ENCODE results near the gene NOP14.

The NOP14 gene

GRCh38 chr4:2939383-2940243 is 23.6 kb downstream of the NOP14 start:
- peak overlapping the region; percentile 72; the same call in 1 of the 2 replicates for H3K27ac ChIP-seq
- TF ChIP-seq ZFX (IDR thresholded peaks at IDR 0.05; ENCODE audit: borderline replicate concordance), result no peak
- no peak for TF ChIP-seq CTCF (IDR thresholded peaks at IDR 0.05)

DNA sequence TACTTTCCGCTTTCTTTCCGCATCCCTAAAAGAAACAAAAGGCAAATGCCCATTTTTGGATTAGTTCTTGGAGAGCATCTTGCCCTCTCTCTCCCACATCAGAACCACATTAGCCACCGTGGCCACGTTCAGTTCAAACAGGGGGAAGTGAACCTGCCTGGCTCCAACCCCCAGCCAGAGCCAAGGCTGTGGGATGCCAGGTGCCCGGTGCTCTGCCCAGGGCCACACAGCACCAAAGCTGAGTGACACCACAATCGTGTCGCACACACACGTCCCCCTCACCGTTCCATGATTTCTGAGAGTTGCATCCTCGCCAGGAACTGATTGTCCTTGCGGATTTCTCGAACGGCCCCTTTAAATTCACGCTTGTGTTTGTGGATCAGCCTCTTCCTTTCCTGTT is 24.3 kb downstream of the NOP14 start:
- TF ChIP-seq ZFX (IDR thresholded peaks at IDR 0.05; ENCODE audit: borderline replicate concordance) (no peak), CTCF (IDR thresholded peaks at IDR 0.05) (no peak)
- H3K27ac ChIP-seq, result peak overlapping the region; percentile 72; the same call in 1 of the 2 replicates

DNA sequence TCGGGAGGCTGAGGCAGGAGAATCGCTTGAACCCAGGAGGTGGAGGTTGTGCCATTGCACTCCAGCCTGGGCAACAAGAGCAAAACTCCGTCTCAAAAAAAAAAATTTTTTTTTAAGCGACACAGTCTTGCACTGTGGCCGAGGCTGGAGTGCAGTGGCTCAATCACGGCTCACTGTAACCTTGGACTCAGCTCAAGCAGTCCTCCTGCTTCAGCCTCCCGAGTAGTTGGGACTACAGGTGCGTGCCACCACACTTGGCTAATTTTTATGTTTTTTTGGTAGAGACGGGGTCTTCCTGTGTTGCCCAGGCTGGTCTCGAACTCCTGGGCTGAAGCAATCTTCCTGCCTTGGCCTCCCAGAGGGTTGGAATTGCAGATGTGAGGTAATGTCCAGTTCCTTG is 24.8 kb downstream of the NOP14 start:
- H3K27ac ChIP-seq, result peak overlapping the region; percentile 72

- TF ChIP-seq CTCF (IDR thresholded peaks at IDR 0.05) (no peak), ZFX (IDR thresholded peaks at IDR 0.05; ENCODE audit: borderline replicate concordance) (no peak)
- H3K27ac ChIP-seq, result peak overlapping the region; percentile 72
Measured at GRCh38 chr4:2937986-2938385, 25.2 kb downstream of the NOP14 start.

DNA sequence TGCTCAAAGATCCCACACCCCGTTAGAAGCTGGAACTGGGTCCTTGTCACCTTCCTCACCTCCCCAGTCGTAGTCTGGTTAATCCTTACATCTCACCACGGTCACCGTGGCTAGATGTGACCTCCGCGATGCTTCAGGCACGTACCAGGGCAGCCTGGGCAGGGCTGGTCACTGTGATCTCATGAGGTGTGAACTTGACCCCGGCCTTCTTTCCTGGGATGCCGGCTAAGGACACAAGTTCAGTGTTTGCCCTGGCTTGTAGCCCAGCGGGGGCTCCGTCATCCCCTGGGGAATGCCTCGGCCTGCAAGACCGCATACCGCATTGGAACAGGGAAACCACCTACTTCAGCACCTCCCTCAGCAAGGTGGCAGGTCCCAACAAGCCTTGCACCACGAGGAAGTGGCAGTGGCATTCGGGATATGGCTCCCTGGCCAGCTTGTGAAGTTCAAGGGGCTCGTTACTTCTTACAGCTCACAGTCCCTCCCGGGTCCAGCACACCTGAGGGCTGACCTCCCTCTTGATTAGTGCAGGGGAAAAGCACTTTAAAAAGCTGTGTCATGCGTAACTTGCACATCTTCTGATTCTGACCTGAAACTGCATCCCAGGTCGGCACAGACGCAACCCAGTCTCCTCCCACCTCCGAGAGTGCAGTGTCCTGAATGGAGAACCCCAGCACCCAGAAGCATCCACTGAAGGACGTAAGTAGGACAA is 25.9 kb downstream of the NOP14 start:
- peak overlapping the region; percentile 72 for H3K27ac ChIP-seq
- TF ChIP-seq ZFX (IDR thresholded peaks at IDR 0.05; ENCODE audit: borderline replicate concordance) (no peak), CTCF (IDR thresholded peaks at IDR 0.05) (no peak)

DNA sequence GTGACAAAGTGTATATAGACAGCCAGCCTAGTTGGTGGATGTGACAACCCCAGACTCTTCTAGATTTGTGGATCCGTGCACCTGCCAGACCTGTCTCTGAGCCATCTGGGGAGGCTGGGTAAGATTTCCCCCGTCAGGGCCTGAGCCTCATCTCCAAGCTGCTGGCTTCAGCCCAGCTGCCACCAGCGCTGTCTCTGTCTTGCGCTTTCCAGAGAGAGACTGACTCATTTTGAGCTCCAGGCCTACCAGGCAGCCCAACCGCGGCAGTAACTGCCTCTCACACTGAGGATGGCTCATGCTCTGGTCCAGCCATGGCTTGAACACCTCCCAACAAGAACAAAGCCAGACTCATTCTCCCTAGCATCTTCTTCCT is 26.4 kb downstream of the NOP14 start:
- H3K27ac ChIP-seq, result peak overlapping the region; percentile 72
- TF ChIP-seq ZFX (IDR thresholded peaks at IDR 0.05; ENCODE audit: borderline replicate concordance), result no peak
- TF ChIP-seq CTCF (IDR thresholded peaks at IDR 0.05), result no peak

DNA sequence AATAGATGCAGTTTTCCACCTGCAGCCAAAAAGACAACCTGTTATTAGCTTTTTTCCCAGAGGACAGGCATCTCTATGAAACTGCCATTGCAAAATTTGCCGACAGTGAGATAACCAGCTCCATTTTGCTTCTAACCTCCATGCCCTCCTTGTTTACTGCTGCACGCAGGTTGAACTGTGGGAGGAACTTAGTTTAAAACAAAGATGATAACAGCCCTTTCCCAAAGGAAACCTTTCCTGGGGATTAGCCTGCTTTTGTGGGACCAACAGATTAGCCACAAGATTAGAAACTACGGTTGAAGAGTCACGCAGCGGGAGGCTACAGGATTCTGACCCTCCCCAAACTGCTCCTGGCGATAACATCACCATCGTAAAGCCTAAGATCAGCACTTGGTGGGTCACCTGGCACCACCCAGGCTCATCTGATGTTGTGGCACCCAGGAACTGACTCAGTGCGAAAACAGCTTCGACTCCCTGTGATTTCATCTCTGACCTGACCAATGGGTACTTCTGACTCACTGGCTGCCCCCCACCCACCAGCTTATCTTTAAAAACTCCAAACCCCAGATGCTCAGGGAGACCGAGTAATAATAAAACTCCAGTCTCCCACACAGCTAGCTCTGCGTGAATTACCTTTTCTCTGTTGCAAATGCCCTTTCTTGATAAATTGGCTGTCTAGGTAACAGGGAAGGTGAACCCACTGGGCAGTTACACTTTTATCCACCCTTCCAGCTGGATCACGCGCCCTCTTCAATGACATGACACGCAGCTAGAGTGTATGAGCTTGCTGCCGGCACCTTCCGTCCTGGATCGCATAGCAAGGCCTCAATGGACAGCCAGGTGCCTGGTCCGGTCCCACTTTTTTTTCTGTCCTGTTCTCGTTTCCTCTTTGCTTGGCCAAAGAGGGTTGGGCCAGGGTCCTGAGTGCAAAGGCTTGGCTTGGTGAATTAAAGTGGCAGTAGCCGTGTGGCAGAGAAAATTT is 27.2 kb downstream of the NOP14 start:
- TF ChIP-seq CTCF (IDR thresholded peaks at IDR 0.05), result no peak
- no peak for TF ChIP-seq ZFX (IDR thresholded peaks at IDR 0.05; ENCODE audit: borderline replicate concordance)
- peak overlapping the region; percentile 72 for H3K27ac ChIP-seq

All from 22Rv1 (cell line).